Adrenal gland (tissue), 12 donors: ENCODE measurements around the gene PIGQ. TPM values are rescaled to one million over a fixed set of nuclear protein-coding genes. Genes with fewer than 3 reads are reported as not detected.

ENCODE experiments used
- DNase-seq, 7 donors: peaks; one replicate each; pipeline ENCODE4 v3.0.0-alpha.2; 2019 to 2020
- H3K27ac ChIP-seq, 5 donors: fragments of 200-600 bp; sonication (generic) in 4 of 5; 1 replicate in 3 of 5; 2 replicates in 2 of 5; pipeline versions ENCODE4 v1.5.1 to v1.8.0; 2016 to 2020; ENCODE audit warnings: mild to moderate bottlenecking in 1 of 5
- H3K27me3 ChIP-seq: fragments of 200-600 bp; 2 replicates; pipeline ENCODE4 v1.8.0; 2021
- H3K36me3 ChIP-seq, 2 donors: fragments of 200-600 bp; replicated peaks in 1 of 2; 1 replicate in 1 of 2; 2 replicates in 1 of 2; pipeline versions ENCODE4 v1.5.1 to v1.8.0; 2018 to 2022
- H3K4me1 ChIP-seq, 2 donors: fragments of 200-600 bp; replicated peaks in 1 of 2; 1 replicate in 1 of 2; 2 replicates in 1 of 2; pipeline versions ENCODE4 v1.5.1 to v1.8.0; 2018 to 2021
- H3K4me3 ChIP-seq, 4 donors: fragments of 200-600 bp; sonication (generic) in 3 of 4; one replicate each; pipeline ENCODE4 v1.5.1; 2016 to 2018
- H3K9me3 ChIP-seq, 3 donors: fragments of 200-600 bp; sonication (generic) in 1 of 3; replicated peaks in 1 of 3; 1 replicate in 2 of 3; 2 replicates in 1 of 3; pipeline versions ENCODE4 v1.5.1 to v1.8.0; 2016 to 2021
- CTCF ChIP-seq, 6 experiments: fragments of 450-650 bp in 4 of 6; fragments of 200-600 bp in 2 of 6; sonication (generic) in 1 of 6; IDR thresholded peaks; 1 replicate in 5 of 6; 2 replicates in 1 of 6; pipeline versions ENCODE4 v1.5.1 to v1.8.0; 2016 to 2021; ENCODE audit warnings: antibody characterized with exemption in 6 of 6, mild to moderate bottlenecking in 2 of 6, moderate library complexity in 1 of 6
- POLR2A ChIP-seq, 2 donors: fragments of 450-650 bp; IDR thresholded peaks; one replicate each; pipeline ENCODE4 v1.6.1; 2017; ENCODE audit warnings: antibody characterized with exemption in 2 of 2, mild to moderate bottlenecking in 2 of 2, moderate library complexity in 1 of 2
- WGBS, 4 donors: extraction: QIAGEN DNeasy Blood & Tissue Kit in 2 of 4; methylation state at CpG; one replicate each; pipeline versions ENCODE4 v1.1.5 to v1.1.7; 2013 to 2017; 5-methylcytosine and 5-hydroxymethylcytosine counted together
- intact Hi-C, 2 donors: fragments of 100-400 bp; cut with DNase I; formaldehyde crosslinking; loops; one replicate each; pipeline versions ENCODE4 v1.14.1 to v1.15.0; 2022 to 2023
- polyA plus RNA-seq, 3 donors: library from polyadenylated mRNA; stranded (reverse); fragments of 200-250 nt in 2 of 3; fragments of 350-450 nt in 1 of 3; fragmentation: Illumina TruSeq in 1 of 3; extraction: RNeasy Lipid Tissue Mini Kit (QIAGEN cat#74804) in 1 of 3; gene quantifications; one replicate each; pipeline ENCODE4 v1.2.3, GENCODE V29; 2013 to 2014
- total RNA-seq, 9 donors: library from RNA; depleted of rRNA in 4 of 9; stranded (reverse); fragments of >200 nt in 4 of 9; fragments of 120-200 nt in 1 of 9; fragmentation: NEBNext Ultra II Directional in 1 of 9; extraction: Animal tissue kit (Norgen Biotek cat#: 25700) in 1 of 9; gene quantifications; one replicate each; pipeline versions ENCODE4 v1.1.0 to v1.2.4, GENCODE V29; 2013 to 2023
- donor health status: healthy with polysubstance abuse.
- donor health status: Bipolar disorder and iron deficiency.
- donor health status: DM: yes; HTN: yes; CAD: no.
- donor health status: DM: no; HTN: no; CAD: no.
- donor health status: DM: no; HTN: no; CAD: no.
- donor health status: DM: yes; HTN: yes; CAD: no.

The PIGQ gene
- total and polyA plus RNA-seq, 12 donors, result 12.7 to 317 (median 81.0) TPM

GRCh38 chr16:582218-582613 lies 12.4 kb downstream of the PIGQ start:
- no peaks in the 10 kb centered on the region for H3K27me3 ChIP-seq
- no peak for DNase-seq
- H3K36me3 ChIP-seq, result no peaks in the 10 kb centered on the region
- H3K9me3 ChIP-seq, result no peaks in the 10 kb centered on the region
- TF ChIP-seq POLR2A (IDR thresholded peaks at IDR 0.05) (no peak), CTCF (IDR thresholded peaks at IDR 0.05) (no peak)
- no peak overlapping the region for H3K27ac ChIP-seq
- H3K4me3 ChIP-seq, result no peak overlapping the region
- intact Hi-C loops, result loop anchor here (5.0 kb wide), 2 partner anchors 40 to 85 kb away; partner anchors contain the start of gene RHOT2 (in 1 of the 2)
- peaks cover 0 to 3% of the 10 kb centered on the region in 2 donors for H3K4me1 ChIP-seq
- 84 to 92% (median 85%) methylated on average over 12 to 18 of the region's 18 CpGs; no CpG with 5 or more reads in 1 of the 4 donors for WGBS, 4 donors

GRCh38 chr16:582614-583331 lies 13.0 kb downstream of the PIGQ start:
- peak in 1 of 7 donors; percentile 71 for DNase-seq
- H3K4me3 ChIP-seq, result no peak overlapping the region
- WGBS, 4 donors, result 83 to 100% (median 92%) methylated on average over 3 to 21 of the region's 21 CpGs
- intact Hi-C loops, result loop anchor here (5.0 kb wide), 2 partner anchors 40 to 85 kb away; partner anchors contain the start of gene RHOT2 (in 1 of the 2)
- H3K27ac ChIP-seq, result no peak overlapping the region
- no peaks in the 10 kb centered on the region for H3K9me3 ChIP-seq
- H3K4me1 ChIP-seq, result peaks cover under 1 to 9% of the 10 kb centered on the region in 2 donors
- TF ChIP-seq POLR2A (IDR thresholded peaks at IDR 0.05) (no peak), CTCF (IDR thresholded peaks at IDR 0.05) (peak in 1 of 6 experiments; percentile 22)
- H3K36me3 ChIP-seq, result no peaks in the 10 kb centered on the region
- H3K27me3 ChIP-seq, result no peaks in the 10 kb centered on the region

GRCh38 chr16:583470-583814 lies 13.7 kb downstream of the PIGQ start:
- Histone ChIP-seq H3K4me3 (no peak overlapping the region), H3K4me1 (peaks cover 7 to 16% of the 10 kb centered on the region in 2 donors), H3K27ac (no peak overlapping the region), H3K27me3 (no peaks in the 10 kb centered on the region), H3K9me3 (no peaks in the 10 kb centered on the region), H3K36me3 (no peaks in the 10 kb centered on the region)
- intact Hi-C loops, result loop anchor here (5.0 kb wide), 2 partner anchors 41 to 84 kb away; partner anchors contain the start of gene RHOT2 (in 1 of the 2)
- TF ChIP-seq CTCF (IDR thresholded peaks at IDR 0.05) (no peak), POLR2A (IDR thresholded peaks at IDR 0.05) (no peak)
- peak in 1 of 7 donors; percentile 17 for DNase-seq
- WGBS, 4 donors, result 49 to 100% (median 63%) methylated on average over 1 to 16 of the region's 16 CpGs

- Histone ChIP-seq H3K27ac (no peak overlapping the region), H3K36me3 (no peaks in the 10 kb centered on the region), H3K9me3 (no peaks in the 10 kb centered on the region), H3K4me3 (no peak overlapping the region), H3K4me1 (peaks cover 7 to 17% of the 10 kb centered on the region in 2 donors), H3K27me3 (no peaks in the 10 kb centered on the region)
- intact Hi-C loops, result loop anchor here (5.0 kb wide), 2 partner anchors 42 to 83 kb away; partner anchors contain the start of gene RHOT2 (in 1 of the 2)
- 50 to 56% (median 52%) methylated on average over 8 to 38 of the region's 38 CpGs for WGBS, 4 donors
- no peak for TF ChIP-seq CTCF (IDR thresholded peaks at IDR 0.05)
- TF ChIP-seq POLR2A (IDR thresholded peaks at IDR 0.05), result no peak
- DNase-seq, result peak in 2 of 7 donors; percentile 26 to 79
Observed at GRCh38 chr16:583815-584591, 14.2 kb downstream of the PIGQ start.
